ENCODE data around the gene FAM219A. TPM values are rescaled to one million over a fixed set of nuclear protein-coding genes. Genes with fewer than 3 reads are reported as not detected.
"Not testable (repeated sequence)": the region's sequence is repeated elsewhere in the genome, so short reads cannot be mapped to it uniquely, and the experiment has no call there.

Gene FAM219A
- total and polyA plus RNA-seq, 3 donors from 2014 or later, result 12.2 to 17.9 (median 12.6) TPM

- Histone ChIP-seq H3K4me1 (peaks cover 6% of the 10 kb centered on the region), H3K9me3 (no peaks in the 10 kb centered on the region), H3K27me3 (no peaks in the 10 kb centered on the region), H3K36me3 (ENCODE audit: low read depth, missing control alignments) (no peaks in the 10 kb centered on the region), H3K4me3 (peak overlapping the region; percentile 21 to 33), H3K27ac (no peak overlapping the region)
- TF ChIP-seq CTCF (IDR thresholded peaks at IDR 0.05), result no peak
- TF ChIP-seq POLR2A (IDR thresholded peaks at IDR 0.05), result no peak
- WGBS, 2 donors, result 54% methylated on average over 49 to 81 of the region's 105 CpGs
- peak; percentile 43 for DNase-seq
- intact Hi-C loops (cut with DNase I; ENCODE audit: low total_unique reads), result no loop called here
Observed at GRCh38 chr9:34370970-34371880, 87.1 kb downstream of the FAM219A start.

- TF ChIP-seq POLR2A (IDR thresholded peaks at IDR 0.05) (no peak), CTCF (IDR thresholded peaks at IDR 0.05) (no peak)
- H3K9me3 ChIP-seq, result no peaks in the 10 kb centered on the region
- WGBS, 2 donors, result 58 to 68% methylated on average over 6 to 23 of the region's 23 CpGs
- intact Hi-C loops (cut with DNase I; ENCODE audit: low total_unique reads), result no loop called here
- H3K27ac ChIP-seq, result no peak overlapping the region
- H3K36me3 ChIP-seq (ENCODE audit: low read depth, missing control alignments), result no peaks in the 10 kb centered on the region
- DNase-seq, result no peak
- peak overlapping the region in 1 of 2 donors; percentile 21 for H3K4me3 ChIP-seq
- no peaks in the 10 kb centered on the region for H3K4me1 ChIP-seq
- no peaks in the 10 kb centered on the region for H3K27me3 ChIP-seq
Observed at GRCh38 chr9:34370335-34370969, 87.9 kb downstream of the FAM219A start.

GRCh38 chr9:34369636-34370035 lies 88.7 kb downstream of the FAM219A start:
- H3K4me3 ChIP-seq, result no peak overlapping the region
- H3K9me3 ChIP-seq, result no peaks in the 10 kb centered on the region
- H3K27me3 ChIP-seq, result no peaks in the 10 kb centered on the region
- H3K27ac ChIP-seq, result no peak overlapping the region
- no peaks in the 10 kb centered on the region for H3K36me3 ChIP-seq (ENCODE audit: low read depth, missing control alignments)
- TF ChIP-seq CTCF (IDR thresholded peaks at IDR 0.05) (no peak), POLR2A (IDR thresholded peaks at IDR 0.05) (no peak)
- 70 to 87% methylated on average over 4 of the region's 4 CpGs for WGBS, 2 donors
- no peaks in the 10 kb centered on the region for H3K4me1 ChIP-seq
- DNase-seq, result no peak
- intact Hi-C loops (cut with DNase I; ENCODE audit: low total_unique reads), result no loop called here

- DNase-seq; intact Hi-C loops (cut with DNase I; ENCODE audit: low total_unique reads); H3K36me3 ChIP-seq (ENCODE audit: low read depth, missing control alignments); H3K27ac ChIP-seq; H3K4me3 ChIP-seq; H3K9me3 ChIP-seq; H3K4me1 ChIP-seq; H3K27me3 ChIP-seq: not testable (repeated sequence)
- WGBS, 2 donors, result 97% methylated on average over 5 of the region's 5 CpGs
Observed at GRCh38 chr9:34368796-34369195, 89.6 kb downstream of the FAM219A start.

GRCh38 chr9:34367751-34368410 lies 90.5 kb downstream of the FAM219A start:
- DNase-seq; H3K9me3 ChIP-seq; H3K4me3 ChIP-seq; H3K4me1 ChIP-seq; H3K36me3 ChIP-seq (ENCODE audit: low read depth, missing control alignments); H3K27me3 ChIP-seq; intact Hi-C loops (cut with DNase I; ENCODE audit: low total_unique reads); H3K27ac ChIP-seq: not testable (repeated sequence)
- 84 to 100% methylated on average over 3 of the region's 3 CpGs for WGBS, 2 donors

Data from testis (tissue), 3 donors.